HG03175 (cell line): Measurements from ENCODE around the gene ADAMTS7.
"Not testable (repeated sequence)": the region's sequence is repeated elsewhere in the genome, so short reads cannot be mapped to it uniquely, and the experiment has no call there.

ENCODE experiments used
- ATAC-seq: cut with Tn5 transposase; IDR thresholded peaks from one replicate; pipeline ENCODE4 v1.9.1; 2021; ENCODE audit warnings: mild to moderate bottlenecking, moderate library complexity; ENCODE audit not compliant: unreplicated experiment

The ADAMTS7 gene

DNA sequence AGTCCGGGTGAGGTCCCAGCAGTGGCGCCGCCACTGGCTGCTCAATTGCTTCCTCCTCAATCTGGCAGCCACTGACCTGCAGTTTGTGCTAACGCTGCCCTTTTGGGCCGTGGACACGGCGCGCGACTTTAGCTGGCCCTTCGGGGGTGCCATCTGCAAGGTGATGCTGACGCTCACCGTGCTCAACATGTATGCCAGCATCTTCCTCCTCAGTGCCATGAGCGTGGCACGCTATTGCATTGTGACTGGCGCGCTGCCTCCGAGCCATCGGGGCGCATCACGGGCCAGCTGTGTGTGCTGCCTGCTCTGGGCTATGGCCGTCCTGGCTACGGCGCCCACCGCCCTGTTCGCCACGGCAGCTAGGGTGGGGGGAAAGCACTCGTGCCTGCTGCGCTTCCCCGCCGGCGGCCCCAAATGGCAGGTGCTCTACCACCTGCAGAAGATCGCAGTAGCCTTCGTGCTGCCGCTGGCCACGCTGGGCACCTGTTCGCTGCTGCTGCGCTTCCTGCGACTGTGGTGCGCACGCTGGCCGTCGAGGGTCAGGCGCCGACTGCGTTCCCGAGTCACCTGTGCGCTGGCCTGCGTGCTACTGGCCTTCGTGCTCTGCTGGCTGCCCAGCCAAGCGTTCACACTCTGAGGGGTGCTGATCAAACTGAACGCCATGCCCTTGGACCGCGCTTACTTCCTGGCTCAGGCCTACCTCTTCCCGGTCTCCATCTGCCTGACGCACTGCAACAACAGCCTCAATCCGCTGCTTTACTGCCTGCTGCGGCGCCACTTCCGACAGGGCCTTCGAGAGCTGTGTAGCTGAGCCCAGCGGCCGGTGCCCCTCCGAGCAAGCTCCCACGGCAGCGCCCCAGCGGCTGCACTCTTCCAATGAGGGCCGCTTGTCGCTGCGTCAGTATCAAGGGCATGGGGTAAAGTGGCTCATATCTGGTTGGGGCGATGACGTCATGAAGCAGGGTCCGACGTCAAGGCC is 20.3 kb upstream of the ADAMTS7 start:
- ATAC-seq = no peak

DNA sequence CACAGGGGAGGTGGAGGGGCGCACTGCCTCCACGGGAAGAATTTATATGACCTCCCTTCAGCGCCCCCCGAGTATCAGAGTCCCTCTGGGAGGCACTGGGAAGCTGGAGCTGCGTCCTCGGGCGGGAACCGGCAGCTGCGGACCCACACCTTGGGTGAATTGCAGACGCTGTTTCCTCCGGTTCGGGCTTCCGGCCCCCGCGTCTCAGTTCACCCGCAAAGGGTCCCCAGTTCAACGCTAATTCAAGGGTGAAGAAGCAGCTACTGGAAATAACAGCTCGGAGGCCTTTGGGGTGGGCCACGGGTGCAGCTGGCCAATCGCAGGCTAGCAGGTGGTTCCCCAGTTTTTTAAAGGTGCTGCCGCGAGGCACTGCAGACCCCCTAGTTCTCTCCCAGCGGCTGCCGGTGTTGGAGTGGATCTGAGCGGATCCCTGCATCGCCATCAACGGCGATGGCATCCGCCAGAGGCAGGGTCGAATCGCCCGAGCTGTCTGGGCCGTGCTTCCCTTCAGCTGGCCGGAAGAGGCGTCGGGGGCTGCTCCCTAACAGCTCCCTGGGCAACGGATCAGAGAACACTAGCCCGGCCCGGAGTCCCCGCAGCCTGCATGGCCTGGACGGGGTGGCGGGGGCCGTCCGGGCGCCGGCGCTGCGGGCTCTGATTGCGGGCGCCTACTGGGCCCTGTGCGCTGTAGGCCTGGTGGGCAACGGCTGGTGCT is 19.4 kb upstream of the ADAMTS7 start:
- no peak for ATAC-seq

DNA sequence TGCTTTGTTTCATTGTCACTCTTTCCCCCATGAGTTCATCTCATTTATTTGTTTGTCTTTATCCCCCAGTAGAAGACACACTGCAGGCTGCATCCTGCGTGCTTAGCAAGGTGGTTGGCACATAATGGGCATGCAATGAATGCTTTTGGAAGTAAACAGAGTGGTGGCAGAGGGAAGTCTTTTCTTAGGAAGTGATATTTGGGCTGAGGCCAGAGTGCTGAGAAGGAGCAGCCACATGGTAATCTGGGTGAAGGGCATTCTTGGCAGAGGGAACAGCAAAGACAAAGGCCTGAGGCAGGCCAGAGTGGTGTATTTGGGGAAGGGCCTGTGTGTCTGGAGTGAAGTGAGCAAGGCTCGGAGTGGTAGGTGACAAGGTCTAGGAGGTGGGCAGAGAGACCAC is 17.7 kb upstream of the ADAMTS7 start:
- ATAC-seq = no peak

DNA sequence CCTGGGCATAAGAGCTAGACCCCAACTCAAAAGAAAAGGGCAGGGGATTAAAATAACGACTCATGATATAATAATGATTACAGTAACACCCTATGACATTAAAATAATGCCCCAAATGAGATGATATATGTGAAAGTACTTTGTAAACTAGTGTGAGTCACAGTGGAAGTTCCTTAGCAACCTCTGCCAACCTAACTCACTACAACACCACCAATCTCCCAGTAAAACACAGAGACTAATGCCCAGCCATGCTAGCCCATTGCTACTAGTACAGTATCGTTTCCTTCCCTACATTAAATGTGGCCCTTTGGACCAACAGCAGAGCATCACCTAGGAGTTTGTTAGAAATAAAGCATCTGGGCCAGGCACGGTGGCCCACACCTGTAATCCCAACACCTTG is 11.2 kb upstream of the ADAMTS7 start:
- no peak for ATAC-seq

DNA sequence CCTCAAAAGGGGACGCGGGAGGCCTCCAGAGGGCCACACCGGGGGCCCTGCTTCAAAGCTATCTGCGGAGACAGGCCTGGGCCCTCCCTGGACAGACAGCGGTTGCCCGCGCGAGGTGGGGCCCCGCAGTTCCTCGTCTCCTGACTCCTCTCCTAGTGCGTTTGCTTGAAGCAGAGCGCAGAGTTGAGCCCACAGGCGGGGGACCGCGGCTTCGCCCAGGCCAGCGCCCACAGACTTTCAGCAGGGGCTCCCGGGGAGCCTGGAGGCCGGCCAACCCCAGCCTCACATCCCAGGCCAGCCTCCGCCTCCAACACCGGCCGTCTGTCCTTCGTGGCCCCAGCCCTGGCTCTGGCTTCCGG is 540 bp upstream of the ADAMTS7 start:
- ATAC-seq = peak; percentile 16

DNA sequence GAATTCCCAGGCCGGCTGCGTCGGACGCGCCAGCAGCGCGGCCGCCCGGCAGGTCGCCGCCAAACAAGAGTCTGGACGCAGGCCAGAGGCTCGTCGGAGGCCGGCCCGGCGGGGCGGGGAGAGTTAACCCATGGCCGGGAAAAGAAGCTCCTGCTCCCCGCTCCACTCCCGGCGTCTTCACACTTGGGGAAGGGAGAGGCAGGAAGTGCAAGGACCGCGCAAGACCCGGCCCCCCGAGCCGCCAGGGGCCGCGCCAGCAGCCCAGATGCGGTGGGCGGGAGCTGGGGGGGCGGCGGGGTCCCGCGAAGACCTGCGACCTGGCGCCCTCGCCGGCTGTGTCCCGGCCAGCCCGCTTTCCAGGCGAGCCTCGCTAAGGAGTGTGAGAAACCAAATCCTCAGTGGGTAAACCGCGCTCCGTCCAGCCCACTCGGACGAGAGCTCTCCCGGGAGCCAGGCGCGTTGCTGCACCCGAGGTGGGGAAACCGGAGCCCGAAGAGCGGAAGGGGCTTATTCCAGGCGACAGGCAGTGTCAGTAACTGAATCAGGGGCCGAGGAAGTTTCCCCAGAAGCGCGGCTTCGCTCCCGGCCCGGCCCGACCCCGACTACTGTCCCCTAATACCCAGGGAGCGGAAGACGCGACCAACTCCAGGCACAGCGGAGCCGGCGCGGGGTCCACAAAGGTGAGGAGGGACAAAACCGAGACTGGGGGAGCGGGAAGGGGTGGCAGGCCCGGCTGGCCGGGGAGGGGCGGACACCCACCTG is 721 bp downstream of the ADAMTS7 start:
- ATAC-seq = no peak

DNA sequence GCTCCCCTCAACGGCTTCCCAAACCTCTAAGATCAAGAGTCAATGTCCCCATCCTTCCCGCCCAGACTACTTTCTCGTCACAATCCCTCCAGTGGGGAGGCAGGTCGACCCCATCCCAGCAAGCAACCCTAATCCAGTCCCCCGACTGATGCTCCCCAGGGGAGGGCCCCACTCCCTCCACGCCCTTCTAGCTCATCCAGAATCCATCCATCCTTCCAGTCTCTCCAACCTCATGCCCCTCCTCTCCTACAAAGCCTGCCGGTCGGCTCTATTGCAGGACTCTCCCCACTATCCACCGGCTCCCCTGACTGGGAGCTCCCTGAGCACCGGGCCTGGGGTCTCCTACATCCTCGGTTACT is 1.3 kb downstream of the ADAMTS7 start:
- ATAC-seq = no peak

DNA sequence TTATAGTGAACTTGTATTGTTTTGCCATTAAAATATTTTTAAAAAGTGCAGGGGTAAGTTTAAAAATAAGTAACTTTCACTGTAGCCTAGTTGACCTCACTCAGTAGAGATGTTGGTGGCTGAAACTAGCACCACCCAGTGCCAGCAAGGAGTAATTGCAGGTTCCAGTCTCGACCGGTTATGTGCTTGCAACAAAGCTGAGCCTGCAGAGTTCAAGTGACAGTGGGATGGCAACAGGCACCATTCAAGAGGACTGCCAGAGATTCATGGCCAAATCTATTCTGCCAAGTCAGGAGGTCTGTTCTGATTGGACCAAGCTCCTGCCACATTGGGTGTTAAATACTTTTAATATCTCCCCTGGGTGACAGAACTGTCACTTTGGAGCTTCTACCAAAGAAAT is 2.7 kb downstream of the ADAMTS7 start:
- no peak for ATAC-seq

DNA sequence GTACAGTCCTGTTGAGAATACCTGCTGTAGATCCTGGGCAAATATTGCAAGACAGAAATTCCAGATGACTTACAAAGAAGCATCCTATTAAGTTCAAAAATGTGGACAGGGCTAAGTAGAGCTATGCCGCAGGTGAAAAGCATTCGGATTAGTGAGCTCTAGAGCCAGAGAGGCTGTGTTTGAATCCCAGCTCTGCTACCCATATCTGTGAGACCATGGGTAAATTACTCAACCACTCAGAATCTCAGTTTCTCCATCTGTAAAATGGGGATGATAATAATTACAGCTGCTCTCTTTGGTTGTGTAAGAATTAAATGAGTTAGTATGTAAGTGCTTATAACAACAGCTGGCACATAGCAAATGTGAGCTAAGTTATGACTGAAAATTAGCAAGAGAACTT is 3.9 kb downstream of the ADAMTS7 start:
- no peak for ATAC-seq

DNA sequence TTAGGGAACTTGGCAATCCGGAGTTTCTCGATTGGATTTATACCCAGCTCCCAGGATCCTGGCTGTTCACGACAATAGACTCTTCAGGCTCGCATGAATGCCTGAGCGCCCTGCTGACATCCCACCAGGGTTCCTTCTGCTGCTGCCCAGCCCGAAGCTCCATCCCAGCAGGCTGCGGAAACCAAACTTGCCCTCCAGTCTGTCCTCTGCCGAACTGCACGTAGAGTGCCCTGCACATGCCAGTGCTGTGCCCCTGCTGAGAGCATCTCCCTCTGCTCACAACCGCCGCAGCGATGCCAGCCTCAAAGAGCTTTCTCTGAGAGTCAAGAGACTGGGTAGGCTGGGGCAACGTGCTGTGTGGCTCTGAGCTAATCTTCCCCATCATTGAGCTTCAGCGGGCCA is 6.9 kb downstream of the ADAMTS7 start:
- no peak for ATAC-seq

DNA sequence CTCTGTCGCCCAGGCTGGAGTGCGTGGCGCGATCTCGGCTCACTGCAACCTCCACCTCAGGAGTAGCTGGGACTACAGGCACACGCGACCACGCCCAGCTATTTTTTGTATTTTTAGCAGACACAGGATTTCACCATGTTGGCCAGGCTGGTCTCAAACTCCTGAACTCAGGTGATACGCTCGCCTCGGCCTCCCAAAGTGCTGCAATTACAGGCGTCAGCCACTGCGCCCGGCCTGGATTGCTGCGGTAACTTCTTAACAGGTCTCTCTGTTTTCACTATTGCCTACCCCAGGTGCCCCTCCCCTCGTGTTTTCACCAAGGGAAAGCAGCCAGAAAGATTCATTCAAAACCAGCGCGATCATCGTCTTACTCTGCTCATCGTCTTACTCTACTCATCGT is 10.5 kb downstream of the ADAMTS7 start:
- no peak for ATAC-seq

DNA sequence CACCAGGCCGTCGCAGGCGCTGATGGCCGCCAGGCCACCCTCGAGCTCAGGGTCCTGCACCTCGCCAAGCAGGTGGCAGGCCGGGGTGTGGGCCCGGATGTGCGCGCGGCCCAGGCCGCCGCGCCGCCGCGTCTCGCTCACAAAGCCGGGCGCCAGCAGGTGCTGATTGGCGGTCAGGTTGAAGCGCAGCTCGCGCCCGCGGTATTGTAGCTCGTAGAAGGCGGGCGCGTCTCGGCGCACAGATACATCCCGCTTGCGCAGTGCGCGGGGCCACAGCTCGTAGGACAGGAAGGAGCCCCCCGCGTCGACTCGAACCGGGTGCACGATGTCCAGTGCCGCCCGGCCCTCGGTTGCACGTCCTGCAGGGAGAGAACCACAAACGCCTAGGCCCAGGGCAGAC is 11.1 kb downstream of the ADAMTS7 start:
- ATAC-seq = no peak

DNA sequence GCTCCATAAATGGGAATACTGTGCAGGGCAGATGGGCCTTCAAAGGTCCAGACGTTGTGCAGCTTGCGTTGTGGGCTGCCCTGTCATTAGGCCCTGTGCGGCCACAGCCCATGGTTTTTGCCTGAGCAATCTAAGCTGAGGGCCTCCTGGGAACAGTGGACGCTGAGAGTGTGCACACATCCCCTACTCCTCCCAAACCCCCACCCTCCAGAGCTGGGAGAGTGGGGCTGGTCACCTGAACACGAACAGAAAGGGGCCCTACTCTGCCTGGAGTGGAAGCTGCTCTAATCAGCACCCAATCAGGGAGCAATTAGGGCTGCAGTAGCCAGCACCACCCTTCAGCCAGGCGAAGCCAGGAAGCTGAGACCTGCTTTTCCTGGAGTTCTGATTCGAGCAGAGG is 12.2 kb downstream of the ADAMTS7 start:
- ATAC-seq = not testable (repeated sequence)

DNA sequence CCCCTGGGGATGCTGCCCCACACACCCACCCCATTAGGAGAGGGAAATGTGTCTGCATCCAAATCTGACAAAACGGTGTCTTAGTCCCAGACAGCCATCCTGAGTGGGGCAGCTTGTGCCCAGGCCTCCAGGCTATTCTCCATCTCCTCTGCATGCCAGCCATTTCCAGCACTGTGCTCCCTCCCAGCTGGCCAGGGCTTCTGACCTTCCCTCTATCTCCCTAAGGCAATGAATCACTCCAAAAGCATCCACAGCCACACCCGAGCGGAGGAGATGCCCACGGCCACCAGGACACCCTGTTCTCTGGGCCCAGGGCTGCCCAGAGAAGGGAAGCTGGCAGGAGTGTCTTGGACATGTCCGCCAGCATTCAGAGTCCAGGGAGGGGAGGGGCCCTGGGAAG is 12.9 kb downstream of the ADAMTS7 start:
- not testable (repeated sequence) for ATAC-seq

DNA sequence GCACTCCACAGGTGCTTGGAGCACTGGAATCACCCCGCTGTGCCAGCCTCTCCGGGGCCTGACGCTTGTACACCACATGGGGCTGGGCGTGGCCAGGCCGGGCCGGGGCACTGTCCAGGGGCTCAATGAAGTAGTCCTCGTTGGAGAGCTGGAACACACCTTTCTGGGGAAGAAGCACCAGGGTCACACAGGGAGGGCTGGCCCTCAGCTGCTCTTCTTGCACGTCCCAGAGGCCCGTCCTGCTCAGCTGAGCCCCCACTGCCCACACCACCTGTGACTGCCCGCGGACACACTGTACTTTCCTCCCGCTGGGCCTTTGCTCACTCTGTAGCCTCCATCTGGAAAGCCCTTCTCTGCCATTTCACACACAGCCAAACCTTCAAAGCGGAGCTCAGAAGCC is 13.3 kb downstream of the ADAMTS7 start:
- no peak for ATAC-seq

DNA sequence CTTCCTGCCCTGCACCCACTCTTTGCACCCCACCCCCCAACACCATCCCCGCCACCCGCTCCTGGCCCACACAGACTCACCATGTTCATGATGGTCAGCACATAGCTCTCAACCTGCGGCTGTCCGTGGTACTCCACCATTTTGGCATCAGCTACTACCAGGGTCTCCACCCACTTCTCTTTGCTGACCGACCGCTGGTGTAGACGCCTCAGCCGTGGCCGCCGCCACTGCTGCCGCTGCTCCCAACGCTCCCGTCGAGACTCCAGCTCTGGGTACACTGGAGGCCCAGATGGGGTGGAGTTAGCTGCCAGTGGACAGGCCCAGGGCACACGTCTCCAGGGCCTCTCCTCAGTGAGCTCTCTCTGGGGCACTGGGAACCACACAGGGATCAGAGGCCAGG is 14.8 kb downstream of the ADAMTS7 start:
- ATAC-seq = no peak

DNA sequence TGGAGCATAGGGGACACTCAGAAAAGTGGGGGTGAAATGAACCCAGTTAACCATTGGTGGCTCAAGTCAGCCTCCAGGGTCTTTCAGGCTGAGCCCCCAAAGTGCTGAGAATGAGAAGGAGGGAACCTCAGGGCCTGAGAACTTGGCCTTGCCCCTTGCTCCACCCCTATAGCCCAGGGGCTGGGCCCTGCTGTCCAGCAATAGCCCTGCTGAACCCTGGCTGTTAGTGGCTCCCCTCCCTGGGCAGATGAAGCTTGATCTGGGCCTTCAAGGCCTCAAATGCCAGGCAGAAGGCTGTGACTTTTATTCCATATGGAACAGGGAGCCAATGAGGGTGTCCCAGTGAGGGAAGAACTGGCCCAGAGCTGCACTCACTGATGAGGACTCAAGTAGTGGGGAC is 16.2 kb downstream of the ADAMTS7 start:
- no peak for ATAC-seq

DNA sequence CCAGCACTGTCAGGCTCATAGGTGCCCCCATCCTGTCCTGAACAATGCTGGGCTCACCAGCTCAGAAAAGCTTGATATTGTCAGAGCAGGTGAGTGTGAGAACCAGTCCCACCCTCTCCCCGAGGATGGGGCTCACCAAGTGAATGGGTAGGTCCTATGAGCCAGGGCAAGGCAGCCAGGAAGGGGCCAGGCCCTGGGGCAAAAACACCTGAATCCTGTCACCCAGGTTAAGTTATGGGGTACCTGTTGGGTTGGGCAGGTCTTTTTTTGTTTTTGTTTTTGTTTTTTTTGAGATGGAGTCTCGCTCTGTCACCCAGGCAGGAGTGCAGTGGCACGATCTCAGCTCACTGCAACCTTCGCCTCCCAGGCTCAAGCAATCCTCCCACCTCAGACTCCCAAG is 16.8 kb downstream of the ADAMTS7 start:
- ATAC-seq = not testable (repeated sequence)

DNA sequence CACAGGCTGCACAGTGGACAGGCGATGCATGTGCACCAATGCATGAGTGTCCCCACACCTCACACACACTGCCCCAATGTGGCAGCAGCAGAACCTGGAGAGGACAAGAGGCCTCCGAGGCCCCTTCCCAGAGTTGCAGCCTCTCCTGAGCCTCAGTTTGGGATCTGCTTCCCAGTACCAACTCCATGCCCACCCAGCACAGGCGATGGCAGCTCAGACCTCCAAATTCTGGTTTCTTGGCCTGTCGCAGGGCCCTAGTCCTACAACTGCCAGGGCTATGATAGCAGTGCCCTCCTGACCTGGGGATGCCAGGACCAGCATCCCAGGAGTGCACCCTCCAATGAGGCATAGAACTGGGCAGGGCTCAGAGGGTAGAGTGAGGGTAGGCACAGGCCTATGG is 19.9 kb downstream of the ADAMTS7 start:
- no peak for ATAC-seq

DNA sequence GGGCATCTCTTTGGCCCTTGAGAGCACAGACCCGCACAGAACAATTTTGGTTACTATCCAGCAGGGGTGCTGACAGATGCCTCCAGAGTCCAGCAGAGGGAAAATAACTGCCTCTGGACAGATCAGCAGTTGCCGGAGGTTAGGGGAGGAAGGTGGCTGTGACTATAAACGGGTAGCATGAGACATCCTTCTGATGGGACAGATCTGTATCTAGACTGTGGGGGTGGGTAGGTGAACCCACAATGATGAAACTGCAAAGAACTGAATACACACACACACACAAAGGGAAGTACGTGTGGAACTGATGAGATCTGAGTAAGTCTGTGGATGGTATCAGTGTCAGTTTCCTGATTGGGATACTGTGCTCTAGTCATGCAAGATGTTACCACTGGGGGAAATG is 21.2 kb downstream of the ADAMTS7 start:
- no peak for ATAC-seq

DNA sequence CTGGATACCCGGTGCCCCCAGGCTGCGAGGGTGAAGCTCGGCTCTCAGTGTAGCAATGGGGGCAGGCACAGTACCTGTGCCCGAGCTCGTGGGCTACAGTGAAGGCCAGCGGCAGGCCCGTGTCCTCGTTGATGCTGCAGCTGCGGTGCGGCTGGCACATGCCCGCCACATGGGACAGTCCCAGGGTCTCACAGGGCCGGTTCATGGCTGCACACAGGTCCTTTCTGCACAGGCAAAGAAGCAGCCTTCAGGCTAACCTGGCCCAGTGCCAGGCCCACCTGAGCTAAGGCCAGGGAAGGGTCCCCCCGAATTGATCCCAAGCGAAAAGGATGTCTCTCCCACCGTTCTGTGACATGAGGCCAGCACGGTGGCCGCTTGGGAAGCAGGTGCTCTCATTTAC is 21.6 kb downstream of the ADAMTS7 start:
- no peak for ATAC-seq
